NCI-H1105 (cell line): ENCODE measurements around the gene DCUN1D5.

Source experiments
- DNase-seq: peaks from one replicate; lab custom pipeline; 2025; lab: John Stamatoyannopoulos, UW

DCUN1D5 gene

GRCh38 chr11:103091801-103092524, at the start of gene DCUN1D5:
TSS of gene DCUN1D5 (minus strand) at chr11:103092160. CDS start at chr11:103091872, 288 bp downstream.
- peak; percentile 92 for DNase-seq

GRCh38 chr11:103125462-103125861, 33.5 kb upstream of the DCUN1D5 start:
- DNase-seq = no peak

- no peak for DNase-seq
Observed at GRCh38 chr11:103114836-103115235, 22.9 kb upstream of the DCUN1D5 start.

GRCh38 chr11:103112364-103112763, 20.4 kb upstream of the DCUN1D5 start:
- DNase-seq = no peak

- no peak for DNase-seq
Observed at GRCh38 chr11:103111400-103111799, 19.4 kb upstream of the DCUN1D5 start.

GRCh38 chr11:103110391-103110790, 18.4 kb upstream of the DCUN1D5 start:
- DNase-seq = no peak

GRCh38 chr11:103109818-103110388, 17.9 kb upstream of the DCUN1D5 start:
- DNase-seq = peak; percentile 20

- DNase-seq = peak; percentile 93
Observed at GRCh38 chr11:103108933-103109817, 17.2 kb upstream of the DCUN1D5 start, which contains the start of gene DYNC2H1. TSS of gene DYNC2H1 (plus strand) at chr11:103109426. CDS start at chr11:103109575, 149 bp downstream.

GRCh38 chr11:103097279-103097678, 5.3 kb upstream of the DCUN1D5 start:
- DNase-seq = no peak

- DNase-seq = peak; percentile 25
Observed at GRCh38 chr11:103091064-103091800, 728 bp downstream of the DCUN1D5 start.

GRCh38 chr11:103086461-103086860, 5.5 kb downstream of the DCUN1D5 start:
- no peak for DNase-seq

GRCh38 chr11:103085758-103086365, 6.1 kb downstream of the DCUN1D5 start:
- DNase-seq = no peak

GRCh38 chr11:103079833-103080232, 12.1 kb downstream of the DCUN1D5 start:
- DNase-seq = no peak

GRCh38 chr11:103078710-103079109, 13.2 kb downstream of the DCUN1D5 start:
- no peak for DNase-seq

- no peak for DNase-seq
Observed at GRCh38 chr11:103077554-103077953, 14.4 kb downstream of the DCUN1D5 start.

- no peak for DNase-seq
Observed at GRCh38 chr11:103076361-103076760, 15.6 kb downstream of the DCUN1D5 start.

- no peak for DNase-seq
Observed at GRCh38 chr11:103071008-103071407, 21.0 kb downstream of the DCUN1D5 start.

- no peak for DNase-seq
Observed at GRCh38 chr11:103070142-103070541, 21.8 kb downstream of the DCUN1D5 start.

- no peak for DNase-seq
Observed at GRCh38 chr11:103069367-103069766, 22.6 kb downstream of the DCUN1D5 start.

GRCh38 chr11:103067118-103067517, 24.8 kb downstream of the DCUN1D5 start:
- DNase-seq = no peak

- no peak for DNase-seq
Observed at GRCh38 chr11:103061656-103062055, 30.3 kb downstream of the DCUN1D5 start.
